LoVo (cell line): ENCODE measurements around the gene SEC31A.
A peak's percentile ranks its signal among the peaks of the same experiment; 100 is the strongest.
"Not testable (repeated sequence)": the region's sequence is repeated elsewhere in the genome, so short reads cannot be mapped to it uniquely, and the experiment has no call there.

Experiments
- DNase-seq: peaks from one replicate; pipeline ENCODE4 v3.0.0-alpha.2; 2016; ENCODE audit warnings: low spot score

The SEC31A gene

GRCh38 chr4:82833696-82834313 is 57.1 kb downstream of the SEC31A start:
- peak; percentile 32 for DNase-seq

DNA sequence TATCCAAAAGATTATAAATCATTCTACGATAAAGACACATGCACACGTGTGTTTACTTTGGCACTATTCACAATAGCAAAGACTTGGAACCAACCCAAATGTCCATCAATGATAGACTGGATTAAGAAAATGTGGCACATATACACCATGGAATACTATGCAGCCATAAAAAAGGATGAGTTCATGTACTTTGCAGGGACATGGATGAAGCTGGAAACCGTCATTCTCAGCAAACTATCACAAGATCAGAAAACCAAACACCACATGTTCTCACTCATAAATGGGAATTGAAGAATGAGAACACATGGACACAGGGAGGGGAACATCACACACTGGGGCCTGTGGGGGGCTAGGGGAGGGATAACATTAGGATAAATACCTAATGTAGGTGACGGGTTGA is 57.9 kb downstream of the SEC31A start:
- not testable (repeated sequence) for DNase-seq

DNA sequence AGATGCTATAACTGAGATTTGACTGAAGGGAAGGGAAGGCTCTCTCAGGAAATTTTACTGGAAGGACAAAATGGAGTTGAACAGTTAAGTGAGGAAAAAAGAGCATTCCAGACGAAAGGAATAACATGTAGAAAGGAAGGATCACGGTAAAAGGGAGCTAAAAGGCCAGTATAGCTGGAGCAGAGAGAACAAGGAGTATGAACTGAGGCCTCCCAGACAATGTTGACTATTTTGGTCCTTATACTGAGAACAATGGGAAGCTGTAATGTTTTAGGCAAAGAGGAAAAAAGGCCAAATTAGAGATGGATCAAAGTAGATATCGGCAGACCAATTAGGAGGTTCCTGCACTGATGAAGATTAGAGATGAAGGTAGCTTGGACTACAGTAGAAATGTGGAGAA is 65.5 kb downstream of the SEC31A start:
- no peak for DNase-seq

- DNase-seq: no peak
Observed at GRCh38 chr4:82823062-82823461, 67.9 kb downstream of the SEC31A start.

- DNase-seq: no peak
Observed at GRCh38 chr4:82820689-82821088, 70.3 kb downstream of the SEC31A start.

GRCh38 chr4:82818664-82819662 is 72.0 kb downstream of the SEC31A start:
- no peak for DNase-seq

DNA sequence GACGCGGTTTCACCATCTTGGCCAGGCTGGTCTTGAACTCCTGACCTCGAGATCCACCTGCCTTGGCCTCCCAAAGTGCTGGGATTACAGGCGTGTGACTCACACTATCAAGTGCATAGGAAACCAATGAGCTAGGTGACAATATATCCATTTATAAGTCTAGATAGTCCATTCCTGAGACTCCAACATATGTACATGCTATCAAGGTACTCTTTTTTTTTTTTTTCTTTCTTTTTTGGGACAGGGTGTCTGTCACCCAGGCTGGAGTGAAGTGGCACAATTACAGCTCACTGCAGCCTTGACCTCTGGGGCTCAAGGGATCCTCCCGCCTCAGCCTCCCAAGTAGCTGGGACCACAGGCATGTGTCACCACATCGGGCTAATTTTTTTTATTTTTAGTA is 74.1 kb downstream of the SEC31A start:
- DNase-seq: not testable (repeated sequence)

DNA sequence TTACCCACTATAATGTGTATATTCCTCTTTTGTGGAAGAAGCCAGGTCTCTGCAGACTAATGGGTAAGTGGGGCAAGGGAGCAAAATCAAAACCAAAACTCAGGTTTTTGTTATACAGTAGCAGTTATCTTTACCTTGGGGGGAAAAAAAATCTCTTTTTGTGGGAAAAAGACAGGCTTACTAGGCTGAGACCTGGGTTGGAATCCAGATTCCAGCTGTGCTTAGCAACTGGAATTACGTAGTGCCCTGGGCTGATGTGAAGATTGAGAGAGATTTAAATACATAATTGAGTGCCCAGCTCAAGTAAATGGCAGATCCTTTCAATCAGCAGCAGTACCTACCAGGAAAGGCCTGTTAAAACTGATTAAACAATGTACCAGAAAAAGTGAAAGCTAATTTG is 76.9 kb downstream of the SEC31A start:
- no peak for DNase-seq

DNA sequence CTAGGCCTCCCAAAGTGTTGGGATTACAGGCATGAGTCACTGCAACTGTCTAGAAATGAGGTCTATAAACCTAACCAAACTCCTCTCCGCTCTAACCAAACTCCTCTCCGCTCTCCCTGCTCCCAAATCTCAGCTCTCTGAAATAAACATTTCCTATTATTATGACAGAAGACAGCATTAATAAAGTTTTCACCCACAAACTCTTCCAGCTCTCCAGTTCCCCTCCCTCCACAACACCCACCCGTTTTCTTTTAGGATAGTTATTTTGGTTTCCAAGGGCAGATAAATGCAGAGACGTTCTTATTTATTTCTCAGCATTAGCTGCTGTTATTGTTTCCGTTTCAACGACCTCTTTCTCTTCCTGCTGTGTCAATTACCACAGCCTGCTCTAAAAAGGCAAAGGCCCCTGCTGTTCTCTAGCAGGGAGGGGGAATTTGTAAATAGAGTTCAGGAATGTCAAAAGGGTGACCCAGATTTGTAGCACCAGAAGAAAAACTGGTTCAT is 79.1 kb downstream of the SEC31A start:
- no peak for DNase-seq

- DNase-seq: no peak
Observed at GRCh38 chr4:82811392-82811791, 79.6 kb downstream of the SEC31A start.

DNA sequence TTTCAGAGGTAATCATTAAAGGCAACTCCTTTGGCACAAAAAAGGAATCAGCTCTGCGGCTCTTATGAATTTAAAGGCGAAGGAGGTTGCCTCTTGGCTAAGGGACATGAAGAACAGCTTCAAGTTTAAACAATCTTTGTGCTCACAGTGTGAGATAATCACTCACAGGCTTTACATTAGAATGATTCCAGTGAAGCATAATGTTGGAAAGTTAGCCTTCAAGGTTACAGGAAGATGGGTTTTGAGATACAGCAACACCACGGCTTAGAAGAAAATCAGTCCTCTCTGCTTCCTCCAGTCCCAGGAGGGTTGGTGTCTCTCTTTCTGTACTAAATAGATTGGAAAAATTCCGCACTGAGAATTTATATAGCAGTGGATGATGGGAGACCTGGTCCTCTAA is 80.8 kb downstream of the SEC31A start:
- no peak for DNase-seq

DNA sequence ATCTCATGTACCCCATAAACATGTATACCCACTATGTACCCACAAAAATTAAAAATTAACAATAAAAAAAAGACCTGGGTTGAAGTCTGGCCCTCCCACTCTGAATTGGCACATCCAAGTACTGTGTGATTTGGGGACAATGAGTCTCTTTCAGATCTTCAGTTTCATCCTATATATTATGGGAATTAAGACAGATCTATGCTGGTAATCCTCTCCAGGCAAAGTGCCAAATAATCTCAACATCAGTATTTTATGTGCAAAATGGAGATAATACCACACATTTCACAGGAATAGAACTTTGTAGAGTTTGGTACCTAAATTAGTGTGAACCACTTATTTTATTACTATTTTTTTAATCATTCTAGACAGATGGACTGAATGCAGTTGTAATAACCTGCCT is 81.3 kb downstream of the SEC31A start:
- DNase-seq: no peak

DNA sequence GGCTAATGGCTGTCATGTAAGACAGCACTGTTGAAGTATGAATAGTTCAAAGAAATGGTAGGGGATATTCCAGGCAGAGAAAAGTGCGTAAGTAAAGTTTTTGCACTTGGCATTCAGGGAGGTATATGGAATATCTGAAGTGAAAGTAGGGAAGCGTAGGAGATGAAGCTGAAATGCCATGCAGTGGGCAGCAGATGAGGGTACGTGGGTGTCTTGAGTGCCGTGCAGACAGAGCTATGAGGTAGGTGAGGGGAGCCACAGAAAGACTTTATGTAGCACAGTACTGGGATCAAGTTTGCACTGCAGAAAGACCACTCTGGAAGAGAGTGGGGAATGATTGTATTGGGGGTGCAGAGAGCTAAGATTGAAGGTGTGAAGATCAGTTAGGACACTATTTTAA is 87.2 kb downstream of the SEC31A start:
- no peak for DNase-seq

DNA sequence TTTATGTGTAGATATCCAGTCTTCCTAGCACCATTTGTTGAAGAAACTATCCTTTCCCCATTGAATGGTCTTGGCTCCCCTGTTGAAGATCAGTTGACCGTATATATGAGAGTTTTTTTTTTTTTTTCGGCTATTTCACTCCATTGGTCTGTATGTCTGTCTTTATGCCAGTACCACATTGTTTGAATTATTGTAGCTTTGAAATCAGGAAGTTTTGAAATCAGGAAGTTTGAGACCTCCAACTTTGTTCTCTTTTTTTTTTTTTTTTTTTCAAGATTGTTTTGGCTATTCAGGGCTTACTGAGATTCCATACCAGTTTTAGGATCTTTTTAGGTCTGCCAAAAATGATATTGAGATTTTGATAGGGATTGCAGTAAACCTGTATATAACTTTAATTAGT is 88.0 kb downstream of the SEC31A start:
- DNase-seq: no peak

DNA sequence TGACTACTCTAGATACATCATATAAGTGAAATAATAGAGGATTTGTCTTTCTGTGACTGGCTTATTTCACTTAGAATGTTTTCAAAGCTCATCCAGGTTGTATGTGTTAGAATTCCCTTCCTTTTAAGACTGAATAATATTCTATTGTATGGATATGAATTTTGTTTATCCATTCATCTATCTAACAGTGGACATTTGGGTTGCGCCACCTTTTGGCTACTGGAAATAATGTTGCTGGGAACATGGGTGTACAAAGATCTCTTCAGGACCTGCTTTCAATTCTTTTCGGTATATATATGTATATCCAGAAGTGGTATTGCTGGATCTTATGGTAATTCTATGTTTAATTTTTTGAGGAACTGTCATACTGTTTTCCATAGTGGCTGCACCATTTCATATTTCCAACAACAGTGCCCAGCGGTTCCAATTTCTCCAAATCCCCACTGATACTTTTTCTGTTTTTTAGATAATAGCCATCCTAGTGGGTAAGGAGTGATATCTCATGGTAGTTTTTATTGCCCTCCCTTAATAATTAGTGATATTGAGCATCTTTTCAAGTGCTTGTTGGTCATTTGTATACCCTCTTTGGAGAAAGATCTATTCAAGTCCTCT is 88.9 kb downstream of the SEC31A start:
- peak; percentile 24 for DNase-seq

DNA sequence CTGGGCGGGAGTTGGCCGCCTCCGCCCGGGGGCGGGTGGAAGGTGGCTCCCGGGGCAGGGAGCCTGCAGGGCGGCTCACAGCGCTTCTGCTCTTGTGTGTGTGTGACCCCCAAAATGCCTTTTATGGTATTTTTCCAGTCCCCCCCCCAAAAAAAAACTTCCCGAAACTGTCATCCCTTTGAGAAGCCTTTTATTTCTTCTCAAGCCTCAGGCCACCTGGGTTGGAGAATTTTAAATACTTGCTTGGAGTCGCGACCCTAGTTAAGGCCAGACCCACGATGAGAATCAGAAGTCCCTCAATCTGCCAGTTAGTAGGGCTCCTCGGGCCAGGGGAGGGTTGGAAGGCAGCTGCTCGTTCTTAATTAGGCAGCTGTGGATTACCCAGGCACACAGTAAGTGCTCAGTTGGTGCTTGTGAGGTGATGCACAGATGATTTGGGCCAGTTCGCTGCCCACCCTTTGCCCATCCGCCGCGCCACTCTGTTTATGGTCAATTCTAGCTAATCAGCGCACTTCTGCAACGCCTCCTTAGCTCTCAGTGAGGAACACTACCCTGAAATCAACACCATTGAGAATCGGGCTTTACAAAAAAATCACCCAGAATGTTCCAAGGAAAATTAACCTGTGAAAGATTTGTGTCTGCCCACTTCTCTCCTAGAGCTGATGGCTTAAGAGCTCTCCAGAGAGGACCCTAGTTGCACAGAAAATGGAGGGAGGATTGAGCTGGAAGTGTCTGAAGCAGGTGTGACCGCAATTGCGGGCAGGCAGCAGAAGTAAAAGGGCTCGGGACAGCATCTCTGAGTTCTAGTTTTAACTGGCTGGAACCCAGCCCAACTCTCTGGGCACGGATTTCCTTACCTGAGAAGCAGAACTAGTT is 91.7 kb downstream of the SEC31A start:
- no peak for DNase-seq

- DNase-seq: peak; percentile 81
Observed at GRCh38 chr4:82798168-82799005, 92.6 kb downstream of the SEC31A start, which contains the start of gene SCD5. Gene SCD5 (minus strand): TSS chr4:82798796. CDS start chr4:82798537, 259 bp downstream.

DNA sequence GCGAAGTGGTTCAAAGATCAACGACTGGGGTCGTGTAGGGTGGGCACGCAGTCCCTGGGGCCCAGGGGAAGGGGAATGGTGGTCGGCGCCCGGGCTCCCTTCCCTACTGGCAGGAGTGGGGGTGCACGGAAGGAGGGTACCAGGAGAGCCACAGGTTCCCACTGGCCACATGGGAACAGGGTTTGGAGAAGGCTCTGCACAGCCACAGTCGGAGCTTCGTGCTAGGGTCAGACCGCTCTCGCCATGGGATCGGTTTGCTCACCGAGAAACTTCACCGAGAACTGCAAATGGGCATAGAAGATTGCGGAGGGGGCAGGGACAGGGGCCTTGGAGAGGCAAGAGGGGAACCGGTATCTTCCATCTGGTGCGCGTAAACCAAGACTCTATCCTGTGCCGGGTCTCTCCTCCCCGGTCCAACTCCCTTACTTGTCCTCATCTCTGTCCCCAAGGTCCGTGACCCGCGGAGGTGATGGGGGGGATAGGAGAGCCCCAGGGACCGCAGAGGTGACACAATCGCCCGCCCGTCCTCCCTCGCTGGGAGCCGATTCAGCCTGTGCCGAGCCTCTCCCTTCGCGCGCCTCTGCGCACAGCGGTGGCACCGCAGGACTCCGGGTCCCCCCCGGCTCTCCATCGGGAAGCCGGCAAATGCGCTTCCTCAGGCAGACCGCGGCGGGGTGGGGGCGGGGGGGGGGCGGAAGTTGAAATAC is 93.4 kb downstream of the SEC31A start:
- DNase-seq: no peak

DNA sequence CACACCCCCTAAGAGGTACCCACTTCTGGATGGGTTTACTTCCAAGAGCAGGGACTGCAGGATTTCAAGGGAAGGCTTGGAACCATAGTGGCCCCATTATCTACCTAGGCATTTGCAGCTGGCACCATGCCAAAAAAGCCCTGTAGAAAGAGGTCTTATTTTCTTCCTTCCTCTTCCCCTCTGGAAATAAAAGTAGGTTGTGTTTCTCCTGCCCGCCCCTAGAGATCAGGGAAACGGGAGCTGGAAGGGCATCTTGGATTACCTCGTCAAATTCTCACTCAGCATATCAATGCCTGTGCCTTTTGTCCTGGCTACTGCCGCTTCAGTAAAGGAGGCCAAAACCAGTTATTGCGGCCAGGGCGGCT is 93.9 kb downstream of the SEC31A start:
- no peak for DNase-seq
